Measurements from ENCODE around the gene CDC42EP3.

Gene CDC42EP3

DNA sequence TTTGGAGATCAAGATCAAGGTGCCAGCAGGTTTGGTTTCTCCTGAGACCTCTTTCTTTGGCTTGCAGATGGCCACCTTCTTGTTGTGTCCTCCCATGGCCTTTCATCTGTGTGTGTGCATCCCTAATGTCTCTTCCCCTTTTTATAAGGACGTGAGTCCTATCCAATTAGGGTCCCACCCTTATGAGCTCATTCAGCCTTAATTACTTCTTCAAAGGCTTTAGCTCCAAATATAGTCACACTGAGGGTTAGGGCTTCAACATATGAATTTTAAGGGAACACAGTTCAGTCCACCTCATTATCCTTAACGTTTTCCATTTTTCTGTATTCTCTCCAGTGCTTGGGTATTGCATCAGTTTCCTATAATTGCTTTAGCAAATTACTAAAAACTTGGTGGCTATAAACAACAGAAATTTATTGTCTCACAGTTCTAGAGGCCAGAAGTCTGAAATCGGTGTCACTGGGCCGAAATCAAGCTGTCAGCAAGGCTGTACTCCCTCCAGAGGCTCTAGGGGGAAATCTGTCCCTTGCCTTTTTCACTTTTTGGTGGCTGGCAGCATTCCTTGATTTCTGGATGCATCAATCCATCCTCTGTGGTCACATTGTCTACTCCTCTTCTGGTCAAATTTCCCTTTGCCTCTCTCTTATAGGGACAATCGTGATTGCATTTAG, 34.1 kb downstream of the CDC42EP3 start:
- DNase-seq (ENCODE audit: low read depth in 3 of 3, low spot score in 1 of 3): no peak

DNA sequence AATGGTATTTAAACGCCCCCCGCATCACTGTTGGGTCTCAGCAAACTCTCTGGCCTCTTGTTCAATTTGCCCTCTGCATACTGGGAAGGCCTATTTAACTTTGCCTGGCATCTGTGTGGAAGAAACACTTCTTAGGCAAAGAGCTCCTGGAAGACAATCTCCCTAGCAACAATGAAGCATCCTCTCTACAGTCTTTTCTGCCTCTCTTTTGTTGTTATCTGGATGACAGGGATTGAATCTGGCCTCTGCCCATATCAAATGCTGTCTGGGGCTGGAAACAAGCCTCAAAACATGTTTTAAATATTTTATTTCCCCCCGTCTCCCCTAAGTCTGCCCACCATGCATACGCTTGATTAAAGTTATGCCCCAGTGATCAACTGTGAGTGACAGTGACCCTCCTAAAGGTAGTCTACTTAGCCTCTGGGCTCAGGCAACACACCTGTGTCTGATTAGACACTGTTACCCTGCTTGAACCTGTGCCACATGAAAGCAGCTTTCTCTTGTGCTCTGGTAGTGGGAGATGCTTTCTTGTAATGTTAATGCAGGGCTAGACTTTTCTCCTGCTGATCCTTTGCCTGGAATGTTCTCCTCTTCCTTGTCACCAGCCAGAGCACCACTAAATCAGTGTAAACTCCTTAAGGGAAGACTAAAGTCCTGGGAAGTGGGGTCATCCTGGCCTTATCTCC, 34.9 kb downstream of the CDC42EP3 start:
- no peak for DNase-seq (ENCODE audit: low read depth in 3 of 3, low spot score in 1 of 3)

DNA sequence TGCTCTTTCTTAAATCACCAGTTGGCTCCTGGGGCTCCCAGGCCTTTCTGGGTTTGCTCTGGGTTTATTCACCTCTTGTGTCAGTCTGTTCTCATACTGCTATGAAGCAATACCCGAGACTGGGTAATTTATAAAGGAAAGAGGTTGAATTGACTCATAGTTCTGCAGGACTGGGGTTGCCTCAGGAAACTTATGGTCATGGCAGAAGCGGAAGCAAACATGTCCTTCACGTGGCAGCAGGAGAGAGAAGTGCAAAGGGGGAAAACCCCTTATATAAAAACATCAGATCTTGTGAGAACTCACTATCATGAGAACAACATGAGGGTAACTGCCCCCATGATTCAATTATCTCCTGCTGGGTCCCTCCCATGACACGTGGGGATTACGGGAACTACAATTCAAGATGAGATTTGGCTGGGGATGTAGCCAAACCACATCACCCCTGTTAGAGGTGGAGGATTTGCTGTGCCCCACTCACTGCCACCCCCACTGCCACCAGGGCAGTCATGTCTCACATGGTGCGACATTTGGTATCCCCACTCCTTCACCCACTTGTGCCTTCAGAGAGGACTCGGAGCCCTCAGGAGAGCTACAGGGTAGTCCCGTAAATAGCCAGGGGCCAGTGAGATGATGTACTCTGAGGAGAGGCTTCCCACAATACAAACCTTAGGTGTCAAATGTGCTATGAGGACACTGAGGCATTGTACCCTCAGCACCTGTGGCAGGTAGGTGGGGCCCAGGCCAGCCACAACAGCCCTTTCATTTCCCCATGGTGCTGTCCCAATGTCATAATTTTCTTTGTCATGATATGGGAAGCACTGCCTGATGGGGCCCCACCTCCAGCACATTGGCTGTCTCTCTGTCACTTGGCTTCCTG, 35.7 kb downstream of the CDC42EP3 start:
- peak; percentile 41 to 59 (median 52) for DNase-seq (ENCODE audit: low read depth in 3 of 3, low spot score in 1 of 3)

DNA sequence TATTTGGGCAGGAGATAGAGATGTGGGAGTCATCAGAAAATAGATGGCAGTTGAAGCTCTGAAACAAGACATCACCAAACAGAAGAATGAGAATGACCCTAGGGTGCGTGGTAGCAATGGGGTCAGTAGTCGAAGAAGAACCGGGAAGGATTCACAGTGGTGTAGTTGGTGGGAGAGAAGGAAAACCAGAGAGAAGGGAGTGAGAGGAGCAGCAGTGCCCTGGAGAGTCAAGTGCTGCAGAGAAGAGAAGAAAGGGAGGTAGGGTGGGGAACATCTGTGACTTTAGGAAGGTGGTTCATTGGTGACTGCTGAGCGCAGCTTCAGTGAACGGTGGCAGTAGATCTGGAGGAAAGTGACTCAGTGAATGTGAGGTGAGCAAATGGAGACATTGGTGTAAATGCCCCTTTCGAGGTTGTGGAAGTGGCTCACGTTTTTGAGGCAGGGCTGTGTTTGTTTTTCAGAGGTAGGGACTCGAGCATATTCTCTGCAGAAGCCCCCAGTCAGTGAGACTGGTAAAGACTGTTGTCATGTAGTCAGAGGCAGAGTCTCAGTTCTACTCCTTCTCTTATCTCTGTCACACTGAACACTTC, 36.4 kb downstream of the CDC42EP3 start:
- DNase-seq (ENCODE audit: low read depth in 3 of 3, low spot score in 1 of 3): no peak

- DNase-seq (ENCODE audit: low read depth in 3 of 3, low spot score in 1 of 3): no peak
Observed at GRCh38 chr2:37633845-37634244, 37.6 kb downstream of the CDC42EP3 start.

DNA sequence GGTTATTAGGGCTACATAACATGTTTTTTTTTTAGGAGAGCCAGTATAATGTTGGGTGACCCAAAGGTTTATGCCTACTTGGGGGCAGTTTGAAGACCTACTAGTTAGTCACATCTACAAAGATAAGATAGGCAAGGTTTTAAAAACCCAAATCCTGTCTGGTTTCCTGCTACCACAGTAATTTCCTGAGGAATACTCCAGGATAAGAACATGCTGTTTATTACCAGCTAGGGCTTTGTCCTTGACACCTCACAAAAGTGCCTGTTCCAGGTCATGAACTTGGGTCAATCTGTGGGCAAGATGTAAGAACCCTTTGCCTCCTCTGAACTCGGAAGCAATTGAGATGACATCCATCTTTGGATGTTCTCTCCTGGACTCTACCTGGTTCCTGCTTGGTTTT, 38.2 kb downstream of the CDC42EP3 start:
- no peak for DNase-seq (ENCODE audit: low read depth in 3 of 3, low spot score in 1 of 3)

DNA sequence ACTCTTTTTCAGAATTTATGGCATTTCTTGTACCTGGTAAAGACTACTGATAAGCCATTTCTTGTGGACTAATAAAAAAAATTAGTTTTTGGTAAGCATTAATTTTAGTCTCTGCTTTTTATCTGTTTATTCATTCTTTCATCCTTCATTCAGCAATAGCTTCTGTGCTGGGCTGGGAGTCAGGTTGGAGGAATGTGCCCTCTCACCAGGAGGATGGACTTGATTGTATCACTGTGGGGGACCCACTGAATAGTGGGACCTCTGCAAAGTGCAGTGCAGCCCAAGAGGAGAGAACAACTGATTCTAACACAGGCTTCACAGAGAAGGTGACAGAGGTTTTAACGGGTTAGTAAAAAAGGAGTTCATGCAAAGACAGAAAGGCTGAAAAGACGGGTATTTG, 39.1 kb downstream of the CDC42EP3 start:
- no peak for DNase-seq (ENCODE audit: low read depth in 3 of 3, low spot score in 1 of 3)

DNA sequence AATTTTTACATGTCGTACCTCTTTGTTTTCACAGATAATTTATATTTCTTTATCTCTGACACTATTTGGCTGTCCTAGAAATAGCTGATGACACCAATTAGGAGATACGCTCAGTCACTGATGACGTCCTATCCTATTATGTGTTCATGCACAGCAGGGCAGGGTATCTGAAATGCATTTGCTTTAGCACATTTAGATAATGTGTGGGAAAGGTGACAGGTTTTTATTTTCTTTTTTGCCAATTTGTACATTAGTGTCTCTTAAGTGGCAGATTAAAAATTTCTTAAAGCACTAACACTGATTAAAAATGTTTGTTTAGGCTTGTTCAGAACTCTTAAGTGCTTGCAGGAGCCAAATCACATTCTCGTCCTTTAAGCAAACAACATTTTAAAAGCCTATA, 39.7 kb downstream of the CDC42EP3 start:
- DNase-seq (ENCODE audit: low read depth in 3 of 3, low spot score in 1 of 3): no peak

GRCh38 chr2:37631292-37631691, 40.1 kb downstream of the CDC42EP3 start:
- DNase-seq (ENCODE audit: low read depth in 3 of 3, low spot score in 1 of 3): no peak

DNA sequence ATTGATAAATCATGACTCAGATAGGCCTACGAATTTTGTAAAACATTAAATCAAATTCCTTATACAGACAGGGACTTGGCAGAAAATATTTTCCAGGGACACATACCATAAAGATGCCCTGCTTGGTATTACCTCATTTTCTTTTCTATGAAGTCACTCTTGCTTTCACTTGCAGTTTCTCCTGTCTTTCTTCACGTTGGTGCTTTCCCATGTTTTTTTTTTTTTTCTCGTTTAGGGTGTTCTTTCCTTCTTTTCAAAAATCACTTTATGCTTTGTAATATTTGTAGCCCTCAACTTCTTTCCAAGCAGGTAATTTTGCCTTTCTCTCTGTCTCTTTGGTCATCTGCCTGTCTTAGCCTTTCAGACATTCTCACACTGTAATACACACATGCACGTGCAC, 40.7 kb downstream of the CDC42EP3 start:
- DNase-seq (ENCODE audit: low read depth in 3 of 3, low spot score in 1 of 3): no peak

DNA sequence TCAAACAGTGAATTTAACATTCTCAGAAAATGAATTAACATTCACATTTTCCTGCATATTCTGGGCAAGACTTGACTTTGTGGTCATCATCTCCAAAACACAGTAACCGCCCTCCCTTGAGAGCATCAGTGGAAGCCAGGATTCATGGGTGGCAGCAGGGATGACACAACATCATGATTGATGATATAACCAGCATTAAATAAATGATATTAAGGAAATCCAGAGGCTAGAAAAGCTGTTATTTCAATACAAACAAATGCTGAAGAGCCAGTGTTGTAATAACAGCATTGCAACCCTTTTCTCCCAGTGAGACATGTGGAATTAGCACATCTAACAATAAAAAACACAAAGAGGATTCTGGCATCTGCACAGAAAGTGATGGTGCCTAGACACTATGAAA, 41.1 kb downstream of the CDC42EP3 start:
- DNase-seq (ENCODE audit: low read depth in 3 of 3, low spot score in 1 of 3): no peak

DNA sequence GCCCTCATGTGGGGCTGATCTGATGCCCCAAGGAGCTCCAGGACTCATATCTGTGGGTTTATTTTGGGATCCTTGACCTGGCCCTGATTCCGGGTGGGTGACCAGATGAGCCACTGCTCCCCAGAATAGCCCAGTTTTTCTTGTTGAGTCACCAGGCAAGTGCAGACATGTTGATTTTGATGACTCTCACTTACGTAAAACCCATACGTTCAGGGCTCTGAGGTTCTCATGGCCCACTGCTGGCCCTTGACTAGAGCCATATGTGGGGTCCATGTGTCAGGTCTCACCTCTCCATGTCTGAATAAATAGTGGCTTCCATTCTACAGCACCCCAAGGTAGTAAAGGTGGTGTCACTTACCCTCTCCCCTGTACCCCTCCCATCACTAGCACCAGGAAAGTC, 41.9 kb downstream of the CDC42EP3 start:
- DNase-seq (ENCODE audit: low read depth in 3 of 3, low spot score in 1 of 3): no peak

DNA sequence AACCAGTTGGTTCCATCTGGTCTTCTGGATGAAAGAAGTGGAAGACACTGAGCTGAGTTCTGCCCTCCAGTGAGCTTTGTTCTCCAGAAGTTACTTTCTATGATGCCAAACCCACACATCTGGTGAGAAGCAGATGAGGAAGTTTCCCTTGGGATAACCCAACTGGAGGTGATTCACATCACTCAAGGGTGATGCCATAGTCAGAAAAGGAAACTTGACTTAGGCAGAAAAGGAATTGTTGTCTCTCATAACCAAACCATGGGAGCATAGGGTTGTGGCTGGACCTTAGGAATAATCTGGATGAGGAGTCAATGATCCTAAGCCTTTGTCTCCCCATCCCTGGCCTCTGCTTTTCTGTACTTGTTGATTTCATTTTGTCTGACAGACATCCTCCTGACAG, 43.7 kb downstream of the CDC42EP3 start:
- no peak for DNase-seq (ENCODE audit: low read depth in 3 of 3, low spot score in 1 of 3)

DNA sequence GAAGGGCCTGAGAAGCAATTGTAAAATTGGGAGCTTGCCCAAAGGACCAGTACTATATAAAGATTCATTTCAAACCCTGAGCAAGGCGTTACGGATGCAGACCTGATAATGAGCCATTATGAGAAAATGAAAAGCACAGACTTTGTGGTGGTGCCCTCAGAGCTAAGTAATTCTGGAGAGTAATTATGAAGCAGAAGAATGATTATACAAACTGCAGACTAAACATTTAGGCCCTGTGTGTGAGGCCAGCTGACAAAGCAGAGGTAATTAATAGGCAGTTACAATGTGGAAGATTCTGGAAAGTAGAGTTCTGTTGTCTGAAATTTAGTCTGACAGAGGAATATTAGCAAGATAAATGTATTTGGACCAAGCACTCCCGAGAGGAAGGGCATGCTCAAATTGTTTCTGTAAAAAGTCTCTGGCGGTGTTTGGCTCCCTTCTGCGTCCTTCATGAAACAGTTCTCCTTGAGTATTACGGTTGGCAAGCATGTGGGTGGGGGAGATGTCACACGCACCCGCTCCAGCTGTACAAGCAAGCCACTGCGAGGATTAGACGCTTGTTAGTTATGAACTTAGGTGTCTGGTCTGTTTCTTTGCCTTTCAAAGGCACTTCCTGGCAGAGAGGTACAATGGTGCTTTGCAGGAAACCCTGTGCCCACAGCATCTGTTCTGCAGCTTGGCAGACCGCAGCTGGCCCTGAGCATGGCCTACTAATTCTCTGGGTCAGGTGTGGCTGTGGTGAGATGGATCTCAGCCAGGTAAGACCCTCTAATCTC, 45.5 kb downstream of the CDC42EP3 start:
- DNase-seq (ENCODE audit: low read depth in 3 of 3, low spot score in 1 of 3): peak in 1 of 3 donors; percentile 32

DNA sequence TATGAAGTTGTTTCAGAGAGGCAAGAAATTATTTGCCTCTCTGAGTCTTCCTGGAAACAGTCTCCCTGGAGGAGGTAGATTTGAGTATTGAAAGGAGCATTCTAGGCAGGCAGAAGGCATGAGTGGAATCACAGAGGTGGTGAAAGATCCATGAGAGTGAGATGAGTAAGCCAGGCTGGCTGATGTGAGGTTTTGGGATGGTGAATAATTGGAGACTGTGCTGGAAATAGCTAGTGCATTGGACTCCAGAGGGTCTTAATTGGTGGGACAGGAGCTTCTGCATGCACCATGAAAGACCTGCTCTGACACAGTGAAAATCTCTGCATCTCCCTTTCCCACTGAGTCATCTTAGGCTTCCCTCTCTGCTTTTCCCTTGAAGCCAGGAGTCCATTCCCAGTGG, 46.3 kb downstream of the CDC42EP3 start:
- DNase-seq (ENCODE audit: low read depth in 3 of 3, low spot score in 1 of 3): no peak

- no peak for DNase-seq (ENCODE audit: low read depth in 3 of 3, low spot score in 1 of 3)
Observed at GRCh38 chr2:37623971-37624900, 47.2 kb downstream of the CDC42EP3 start.

DNA sequence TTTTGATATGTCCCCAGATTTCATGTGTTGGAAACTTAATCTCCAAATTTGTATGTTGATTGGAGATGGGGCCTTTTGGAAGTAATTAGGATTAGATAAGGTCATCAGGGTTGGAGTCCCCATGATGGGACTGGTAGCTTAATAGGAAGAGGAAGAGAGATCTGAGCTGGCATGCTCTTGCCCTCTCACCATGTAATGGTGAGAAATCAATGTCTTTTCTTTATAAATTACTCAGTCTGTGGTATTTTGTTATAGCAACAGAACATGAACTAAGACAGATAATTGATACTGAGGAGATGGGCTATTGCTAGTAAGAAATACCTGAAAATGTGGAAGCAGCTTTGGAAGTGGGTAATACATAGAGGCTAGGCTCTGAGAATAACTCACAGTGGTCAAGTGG, 48.0 kb downstream of the CDC42EP3 start:
- DNase-seq (ENCODE audit: low read depth in 3 of 3, low spot score in 1 of 3): no peak

- DNase-seq (ENCODE audit: low read depth in 3 of 3, low spot score in 1 of 3): no peak
Observed at GRCh38 chr2:37622450-37623100, 48.9 kb downstream of the CDC42EP3 start.

DNA sequence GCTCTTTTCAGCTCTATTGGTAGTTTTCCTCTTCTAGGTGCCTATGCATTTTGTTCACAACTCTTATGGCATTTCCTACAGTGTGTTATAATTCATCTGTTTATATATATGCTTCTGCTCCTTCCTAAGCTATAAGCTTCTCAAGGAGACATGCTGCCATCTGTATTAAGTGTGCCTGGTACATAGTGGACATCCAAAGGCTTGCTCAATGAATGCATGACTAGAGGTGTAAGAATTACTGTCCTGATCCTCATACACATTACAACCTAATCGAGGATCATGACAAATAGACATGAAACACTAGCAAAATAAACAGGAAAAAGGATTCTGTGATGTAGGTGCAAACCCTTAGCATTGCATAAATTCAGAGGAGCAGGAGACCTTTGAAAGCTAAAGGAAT, 50.2 kb downstream of the CDC42EP3 start:
- no peak for DNase-seq (ENCODE audit: low read depth in 3 of 3, low spot score in 1 of 3)
